HG02840 (cell line): ENCODE results near the gene RNF224.
A peak's percentile ranks its signal among the peaks of the same experiment; 100 is the strongest.
"Not testable (repeated sequence)": the region's sequence is repeated elsewhere in the genome, so short reads cannot be mapped to it uniquely, and the experiment has no call there.

Experiments
- ATAC-seq: cut with Tn5 transposase; IDR thresholded peaks from one replicate; pipeline ENCODE4 v1.9.1; 2021; ENCODE audit warnings: mild to moderate bottlenecking, moderate library complexity, moderate number of reproducible peaks; ENCODE audit not compliant: unreplicated experiment, low FRiP score

Gene RNF224

GRCh38 chr9:137251194-137251461, 23.8 kb downstream of the RNF224 start, which contains the start of gene STPG3:
STPG3 (plus strand) TSS chr9:137251286; CDS start chr9:137251287, 1 bp downstream.
- ATAC-seq: no peak

- ATAC-seq: no peak
These were observed 24.4 kb downstream of the RNF224 start for GRCh38 chr9:137251490-137252268.

GRCh38 chr9:137252555-137253506, 25.5 kb downstream of the RNF224 start:
- ATAC-seq: no peak

GRCh38 chr9:137253717-137254623, 26.7 kb downstream of the RNF224 start:
- no peak for ATAC-seq

DNA sequence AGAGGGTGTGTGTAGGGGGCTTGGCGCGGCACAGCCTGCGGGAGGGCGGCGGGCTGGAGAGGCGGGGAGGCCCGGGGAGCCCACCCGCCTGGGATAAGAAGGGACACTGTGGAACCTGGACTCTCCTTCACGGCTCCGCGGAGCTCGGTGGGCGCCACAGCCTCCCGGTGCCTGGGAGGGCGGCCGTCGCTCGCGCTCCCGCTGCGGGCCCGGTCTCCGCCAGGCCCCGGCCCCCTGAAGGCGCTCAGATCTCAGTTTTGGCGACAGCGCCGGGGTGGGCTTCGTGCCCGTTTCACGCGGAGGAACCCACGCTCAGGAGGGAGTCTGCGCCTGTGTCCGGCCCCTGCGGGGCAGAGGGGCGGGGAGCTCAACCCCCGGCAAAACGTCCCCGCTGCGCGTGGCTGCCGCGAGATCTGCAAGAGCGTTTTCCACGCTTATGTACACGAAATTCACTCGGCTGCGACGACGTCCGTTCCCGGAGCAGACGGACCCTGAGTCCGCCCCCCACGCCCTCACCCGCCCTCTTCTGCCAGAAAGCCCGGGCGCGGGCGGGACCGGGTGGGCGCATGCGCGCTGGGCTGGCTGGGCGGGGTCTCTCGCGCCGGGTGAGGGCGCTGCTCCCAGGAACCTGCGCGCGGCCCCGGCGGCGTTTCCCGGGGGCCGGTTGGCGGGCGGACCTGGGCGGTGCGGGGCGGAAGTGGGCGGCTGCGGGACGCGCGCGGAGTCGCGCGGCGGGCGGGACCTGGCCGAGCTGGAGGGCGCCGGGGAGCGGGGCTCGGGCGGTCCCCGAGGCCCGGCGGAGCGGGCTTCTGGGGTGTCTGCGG, 27.5 kb downstream of the RNF224 start, which contains the start of gene NELFB:
Gene NELFB (plus strand): TSS at position 704 of the 824 bp plus-strand sequence.
- ATAC-seq: peak; percentile 81

- ATAC-seq: peak; percentile 35
These were observed 28.3 kb downstream of the RNF224 start for GRCh38 chr9:137255448-137256114.

DNA sequence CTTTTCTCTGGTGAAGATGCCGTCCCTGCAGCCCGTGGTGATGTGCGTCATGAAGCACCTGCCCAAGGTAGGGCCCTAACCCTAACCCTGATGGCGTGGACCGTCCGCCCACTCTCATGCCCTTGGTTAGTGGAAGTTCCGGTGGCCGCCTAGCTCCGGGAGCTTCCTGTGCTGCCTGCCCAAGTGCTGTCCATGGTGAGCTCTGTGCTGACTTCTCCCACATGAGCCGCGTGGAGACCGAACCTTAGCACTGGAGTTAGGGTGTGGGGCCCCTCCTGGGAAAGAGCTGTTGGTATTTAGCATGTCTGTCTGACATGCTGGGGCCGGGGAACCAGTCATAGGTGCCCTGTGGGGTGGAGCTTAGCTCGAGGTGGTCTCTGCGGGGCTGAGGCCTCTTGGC, 29.1 kb downstream of the RNF224 start:
- ATAC-seq: no peak

- ATAC-seq: no peak
These were observed 29.6 kb downstream of the RNF224 start for GRCh38 chr9:137256856-137257255.

DNA sequence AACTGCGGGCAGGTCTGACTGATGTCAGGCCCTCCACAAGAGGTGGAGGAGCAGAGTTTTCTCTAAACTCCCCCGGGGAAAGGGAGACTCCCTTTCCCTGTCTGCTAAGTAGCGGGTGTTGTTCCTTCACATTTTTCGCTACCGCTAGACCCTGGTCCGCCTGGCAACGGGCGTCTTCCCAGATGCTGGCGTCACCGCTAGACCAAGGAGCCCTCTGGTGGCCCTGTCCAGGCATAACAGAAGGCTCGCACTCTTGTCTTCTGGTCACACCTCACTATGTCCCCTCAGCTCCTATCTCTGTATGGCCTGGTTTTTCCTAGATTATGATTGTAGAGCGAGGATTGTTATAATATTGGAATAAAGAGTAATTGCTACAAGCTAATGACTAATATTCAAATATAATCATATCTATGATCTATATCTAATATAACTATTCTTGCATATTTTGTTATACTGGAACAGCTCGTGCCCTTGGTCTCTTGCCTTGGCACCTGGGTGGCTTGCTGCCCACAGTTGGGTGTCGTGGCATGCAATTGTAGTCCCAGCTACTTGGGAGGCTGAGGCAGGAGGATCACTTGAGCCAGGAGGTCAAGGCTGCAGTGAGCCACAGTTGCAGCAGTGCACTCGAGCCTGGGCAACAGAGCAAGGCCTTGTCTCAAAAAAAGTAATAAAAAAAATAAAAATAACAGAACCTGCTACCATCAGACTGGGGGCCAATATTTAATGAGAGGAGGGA, 35.0 kb downstream of the RNF224 start:
- ATAC-seq: not testable (repeated sequence)

- no peak for ATAC-seq
These were observed 35.6 kb downstream of the RNF224 start for GRCh38 chr9:137262909-137263285.

- no peak for ATAC-seq
These were observed 36.2 kb downstream of the RNF224 start for GRCh38 chr9:137263506-137263905.

- ATAC-seq: no peak
These were observed 36.8 kb downstream of the RNF224 start for GRCh38 chr9:137264067-137264466.

DNA sequence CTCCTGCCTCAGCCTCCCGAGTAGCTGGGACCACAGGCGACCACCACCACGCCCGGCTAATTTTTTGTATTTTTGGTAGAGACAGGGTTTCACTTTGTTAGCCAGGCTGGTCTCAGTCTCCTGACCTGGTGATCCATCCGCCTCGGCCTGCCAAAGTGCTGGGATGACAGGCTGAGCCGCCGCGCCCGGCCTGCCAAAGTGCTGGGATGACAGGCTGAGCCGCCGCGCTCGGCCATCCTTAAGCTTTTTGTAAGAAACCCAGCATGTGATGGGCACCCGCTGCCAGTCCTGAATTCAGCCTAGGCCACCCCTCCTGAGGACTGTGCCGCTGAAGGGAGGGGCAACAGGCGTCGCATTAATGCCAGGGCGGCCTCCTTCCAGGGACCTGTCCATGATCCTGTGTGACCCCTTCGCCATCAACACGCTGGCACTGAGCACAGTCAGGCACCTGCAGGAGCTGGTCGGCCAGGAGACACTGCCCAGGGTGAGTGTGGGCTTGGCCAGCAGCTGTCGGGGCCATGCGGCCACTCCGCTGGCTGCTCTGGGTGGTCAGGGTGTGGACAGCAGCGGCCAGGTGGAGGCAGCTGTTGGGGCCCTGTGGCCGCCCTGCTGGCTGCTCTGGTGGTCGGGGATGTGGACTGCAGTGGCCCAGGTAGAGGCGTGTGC, 38.3 kb downstream of the RNF224 start:
- ATAC-seq: no peak

- no peak for ATAC-seq
These were observed 38.8 kb downstream of the RNF224 start for GRCh38 chr9:137266162-137266527.

- ATAC-seq: no peak
These were observed 39.5 kb downstream of the RNF224 start for GRCh38 chr9:137266585-137267453.

- no peak for ATAC-seq
These were observed 40.6 kb downstream of the RNF224 start for GRCh38 chr9:137267933-137268355.
